ENCODE measurements around the gene PVR.

DNA sequence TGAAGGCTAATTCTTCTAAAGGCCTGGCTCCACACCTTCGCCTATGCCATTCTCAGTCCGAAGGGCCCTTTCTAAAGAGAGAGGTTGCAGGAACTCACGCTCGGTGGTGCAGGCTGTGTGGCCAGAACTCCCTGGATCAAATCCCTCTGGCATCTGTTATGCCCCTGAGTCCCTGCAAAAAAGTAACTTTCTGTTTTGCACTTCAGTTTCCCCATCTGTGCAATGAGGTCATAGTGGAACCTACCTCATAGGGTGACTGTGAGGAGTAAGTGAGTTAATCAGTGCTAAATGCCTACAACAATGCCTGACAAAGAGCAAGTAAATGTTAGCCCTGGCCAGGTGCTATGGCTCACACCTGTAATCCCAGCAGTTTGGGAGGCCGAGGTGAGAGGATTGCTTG is 23.0 kb upstream of the PVR start:
- TF ChIP-seq MYNN (IDR thresholded peaks at IDR 0.05): no peak
- TF ChIP-seq MYNN (CRISPR knock-in tag; IDR thresholded peaks at IDR 0.05): no peak
- TF ChIP-seq SMC3 (conservative IDR thresholded peaks at IDR 0.05; ENCODE audit: insufficient read depth, low read depth, low read length): no peak
